WTC11 (cell line): ENCODE results near the gene ANKRD33. TPM values are rescaled to one million over a fixed set of nuclear protein-coding genes. Genes with fewer than 3 reads are reported as not detected.

Experiments used
- ATAC-seq: fragments of 200-7000 bp; cut with Tn5 transposase; 2 replicates; pipeline ENCODE4 v1.10.0; 2021; ENCODE audit warnings: mild to moderate bottlenecking, moderate library complexity
- CTCF ChIA-PET: fragments of 300-600 bp; sonication (Branson Sonifier 250); formaldehyde crosslinking; loops from one replicate; lab custom pipeline; 2021; ENCODE audit warnings: antibody characterized with exemption; lab: Charles Lee
- POLR2A ChIA-PET: fragments of 350-600 bp; sonication (Branson Sonifier 250); formaldehyde crosslinking; loops from one replicate; lab custom pipeline; 2021; ENCODE audit warnings: antibody characterized with exemption; lab: Charles Lee
- DNase-seq: peaks from one replicate; pipeline ENCODE4 v3.0.0; 2021; ENCODE audit warnings: low spot score
- H3K27ac Mint-ChIP-seq: 2 replicates; pipeline ENCODE4 v1.8.0; 2021; ENCODE audit warnings: mixed read lengths
- H3K27me3 Mint-ChIP-seq: 2 replicates; pipeline ENCODE4 v1.8.0; 2021; ENCODE audit warnings: low read depth, mild to moderate bottlenecking, moderate library complexity, mixed read lengths
- H3K36me3 Mint-ChIP-seq: 2 replicates; pipeline ENCODE4 v1.8.0; 2021; ENCODE audit warnings: mixed read lengths
- H3K4me1 Mint-ChIP-seq: 2 replicates; pipeline ENCODE4 v1.8.0; 2022; ENCODE audit warnings: mixed read lengths
- H3K4me3 Mint-ChIP-seq: 2 replicates; pipeline ENCODE4 v1.8.0; 2021; ENCODE audit warnings: mild to moderate bottlenecking, moderate library complexity, mixed read lengths
- H3K9me3 Mint-ChIP-seq: 2 replicates; pipeline ENCODE4 v1.8.0; 2021; ENCODE audit warnings: mixed read lengths
- ATF1 ChIP-seq: sonication (generic); formaldehyde crosslinking; IDR thresholded peaks from 2 replicates; pipeline ENCODE4 v1.8.1; 2023; ENCODE audit warnings: mild to moderate bottlenecking, moderate library complexity, missing genetic modification reagents
- ATF2 ChIP-seq: sonication (generic); formaldehyde crosslinking; IDR thresholded peaks from 2 replicates; pipeline ENCODE4 v1.8.1; 2022; ENCODE audit warnings: low read depth, missing genetic modification reagents, borderline replicate concordance
- CBFB ChIP-seq: sonication (generic); formaldehyde crosslinking; IDR thresholded peaks from 2 replicates; pipeline ENCODE4 v1.8.1; 2022; ENCODE audit warnings: mild to moderate bottlenecking, low read depth, missing genetic modification reagents
- CDX4 ChIP-seq: fragments of 250-450 bp; sonication (Bioruptor Pico); IDR thresholded peaks from 2 replicates; pipeline ENCODE4 v1.9.0; 2021; ENCODE audit warnings: moderate library complexity, mild to moderate bottlenecking, inconsistent platforms, borderline replicate concordance
- CREB1 ChIP-seq: sonication (generic); formaldehyde crosslinking; IDR thresholded peaks from 2 replicates; pipeline ENCODE4 v1.8.0; 2023; ENCODE audit warnings: mild to moderate bottlenecking, missing genetic modification reagents
- CREM ChIP-seq: sonication (generic); formaldehyde crosslinking; IDR thresholded peaks from 2 replicates; pipeline ENCODE4 v1.8.1; 2022; ENCODE audit warnings: mild to moderate bottlenecking, missing genetic modification reagents, moderate library complexity
- CTCF ChIP-seq: fragments of 200-600 bp; IDR thresholded peaks from 2 replicates; pipeline ENCODE4 v1.8.0; 2022; ENCODE audit warnings: antibody characterized with exemption
- E2F5 ChIP-seq: sonication (generic); formaldehyde crosslinking; IDR thresholded peaks from 2 replicates; pipeline ENCODE4 v1.8.1; 2022; ENCODE audit warnings: mild to moderate bottlenecking, moderate library complexity, missing genetic modification reagents
- ERG ChIP-seq: fragments of 250-450 bp; sonication (Bioruptor Pico); IDR thresholded peaks from 2 replicates; pipeline ENCODE4 v1.8.0; 2021; ENCODE audit warnings: mild to moderate bottlenecking
- ETV6 ChIP-seq: sonication (generic); formaldehyde crosslinking; IDR thresholded peaks from 2 replicates; pipeline ENCODE4 v1.8.1; 2022; ENCODE audit warnings: mild to moderate bottlenecking, missing genetic modification reagents
- FOXK1 ChIP-seq: sonication (generic); formaldehyde crosslinking; IDR thresholded peaks from 2 replicates; pipeline ENCODE4 v1.8.0; 2022; ENCODE audit warnings: mild to moderate bottlenecking, moderate library complexity, missing genetic modification reagents
- MLX ChIP-seq: sonication (generic); formaldehyde crosslinking; IDR thresholded peaks from 2 replicates; pipeline ENCODE4 v1.8.1; 2023; ENCODE audit warnings: mild to moderate bottlenecking, missing genetic modification reagents, moderate library complexity
- PRRX2 ChIP-seq: fragments of 250-450 bp; sonication (Bioruptor Pico); IDR thresholded peaks from 2 replicates; pipeline ENCODE4 v1.8.0; 2021; ENCODE audit warnings: mild to moderate bottlenecking
- RORB ChIP-seq: fragments of 250-450 bp; sonication (Bioruptor Pico); IDR thresholded peaks from 2 replicates; pipeline ENCODE4 v1.9.0; 2021; ENCODE audit warnings: mild to moderate bottlenecking
- SMAD3 ChIP-seq: sonication (generic); formaldehyde crosslinking; IDR thresholded peaks from 2 replicates; pipeline ENCODE4 v1.8.0; 2022; ENCODE audit warnings: missing genetic modification reagents, mild to moderate bottlenecking, borderline replicate concordance
- SOX15 ChIP-seq: fragments of 250-450 bp; sonication (Bioruptor Pico); IDR thresholded peaks from 2 replicates; pipeline ENCODE4 v1.9.0; 2021; ENCODE audit warnings: mild to moderate bottlenecking
- TCF7 ChIP-seq: sonication (generic); formaldehyde crosslinking; IDR thresholded peaks from 2 replicates; pipeline ENCODE4 v1.8.0; 2022; ENCODE audit warnings: mild to moderate bottlenecking, low read depth, missing genetic modification reagents, moderate library complexity
- ZNF138 ChIP-seq: sonication (generic); formaldehyde crosslinking; conservative IDR thresholded peaks from 2 replicates; pipeline ENCODE4 v1.8.1; 2022; ENCODE audit warnings: mild to moderate bottlenecking, moderate library complexity, missing genetic modification reagents
- total RNA-seq: library from RNA; stranded (reverse); gene quantifications from 3 replicates; pipeline ENCODE4 v1.2.3, GENCODE V29; 2021

The ANKRD33 gene
- total RNA-seq, 1 experiment from 2014 or later: 1.7 TPM

GRCh38 chr12:51890511-51891171 lies 2.7 kb downstream of the ANKRD33 start (continued):
- TF ChIP-seq CTCF (0 out of 2 replicates have a peak, but pooled peaks have one; percentile 13), SMAD3 (no peak)

- Mint-ChIP-seq H3K27ac (no peak overlapping the region), H3K36me3 (no peaks in the 10 kb centered on the region), H3K9me3 (no peaks in the 10 kb centered on the region), H3K4me3 (no peak overlapping the region), H3K27me3 (peaks cover 14% of the 10 kb centered on the region), H3K4me1 (peaks cover 22% of the 10 kb centered on the region)
- CTCF ChIA-PET: interaction anchor here (0.6 to 6.4 kb wide), 16 partner anchors 14 to 360 kb away, joined by 3 to 91 read pairs (median 4); partner anchors contain the start of genes ACVR1B and ACVRL1
- TF ChIP-seq ETV6 (CRISPR knock-in tag): no peak
- no peak for TF ChIP-seq CREB1 (CRISPR knock-in tag)
- no peak for TF ChIP-seq ATF2 (CRISPR knock-in tag)
- TF ChIP-seq FOXK1 (CRISPR knock-in tag): no peak
- TF ChIP-seq ERG: no peak
- TF ChIP-seq MLX: no peak
- TF ChIP-seq RORB (CRISPR knock-in tag): no peak
- TF ChIP-seq PRRX2: no peak
- TF ChIP-seq ZNF138: no peak
- no peak for TF ChIP-seq CDX4 (CRISPR knock-in tag)
- ATAC-seq (no peak), DNase-seq (no peak)
- POLR2A ChIA-PET: no interaction called here
These were observed 3.9 kb downstream of the ANKRD33 start for GRCh38 chr12:51891843-51892242.

GRCh38 chr12:51893786-51894185 lies 5.9 kb downstream of the ANKRD33 start:
- H3K27me3 Mint-ChIP-seq: peaks cover 9% of the 10 kb centered on the region; the same call in 1 of the 2 replicates
- ATAC-seq (no peak), DNase-seq (no peak)
- CTCF ChIA-PET: interaction anchor here (1.2 to 6.4 kb wide), 11 partner anchors 13 to 132 kb away, joined by 3 to 91 read pairs (median 11); partner anchors contain the start of gene ACVRL1
- no peak overlapping the region for H3K4me3 Mint-ChIP-seq
- POLR2A ChIA-PET: no interaction called here
- H3K4me1 Mint-ChIP-seq: peaks cover 13% of the 10 kb centered on the region
- H3K36me3 Mint-ChIP-seq: no peaks in the 10 kb centered on the region
- H3K27ac Mint-ChIP-seq: no peak overlapping the region
- TF ChIP-seq TCF7 (CRISPR knock-in tag): no peak
- no peak for TF ChIP-seq CBFB (CRISPR knock-in tag)
- TF ChIP-seq SOX15 (CRISPR knock-in tag): no peak
- TF ChIP-seq CREM (CRISPR knock-in tag): no peak
- TF ChIP-seq E2F5 (CRISPR knock-in tag): no peak
- TF ChIP-seq PRRX2: no peak
- TF ChIP-seq ATF1: no peak
- no peak for TF ChIP-seq SMAD3
- H3K9me3 Mint-ChIP-seq: no peaks in the 10 kb centered on the region
